NOMO-1 treated with dmso at 0.1 percent for 144 hours (cell line): Measurements from ENCODE around the gene POM121C.
A peak's percentile ranks its signal among the peaks of the same experiment; 100 is the strongest.
"Not testable (repeated sequence)": the region's sequence is repeated elsewhere in the genome, so short reads cannot be mapped to it uniquely, and the experiment has no call there.

Experiments used
- DNase-seq: peaks from one replicate; lab custom pipeline; 2025; ENCODE audit not compliant: unreplicated experiment; lab: John Stamatoyannopoulos, UW

The POM121C gene

DNA sequence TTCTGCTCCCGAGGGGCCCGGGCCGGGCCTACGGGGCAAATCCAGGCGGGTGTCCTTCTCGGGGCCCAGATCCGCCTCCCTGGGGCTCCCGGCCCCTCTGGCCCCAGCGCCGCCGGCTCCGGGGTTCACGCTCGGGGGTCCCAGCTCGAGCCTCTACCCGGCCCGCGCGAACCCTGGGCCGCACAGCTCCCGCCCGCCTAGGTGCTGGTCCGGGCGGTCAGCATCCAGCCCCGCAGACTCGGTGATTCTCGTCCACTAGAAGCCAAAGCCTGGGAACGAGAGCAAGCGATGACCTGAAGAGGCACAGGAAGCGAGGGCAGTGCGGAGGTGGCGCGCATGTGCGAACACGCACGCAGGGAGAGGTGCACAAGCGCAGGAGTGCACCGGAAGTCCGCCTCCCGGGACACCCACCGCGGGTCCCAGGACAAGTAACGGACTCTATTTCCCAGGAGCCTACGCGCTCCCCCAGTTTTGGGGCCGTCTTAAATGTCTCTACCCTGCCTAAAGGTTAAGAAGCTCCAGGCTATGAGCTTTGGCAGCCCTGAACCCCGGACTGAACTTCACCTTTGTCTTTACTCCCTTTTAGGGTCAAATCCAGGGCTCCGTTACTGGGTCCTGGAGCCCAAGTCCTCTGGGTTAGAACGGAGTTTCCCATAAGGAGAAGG is at the start of gene POM121C:
TSS of gene POM121C (minus strand) at position 321 of the 665 bp plus-strand sequence. CDS start 44,803 bp downstream, outside the sequence.
- peak; percentile 81 for DNase-seq

DNA sequence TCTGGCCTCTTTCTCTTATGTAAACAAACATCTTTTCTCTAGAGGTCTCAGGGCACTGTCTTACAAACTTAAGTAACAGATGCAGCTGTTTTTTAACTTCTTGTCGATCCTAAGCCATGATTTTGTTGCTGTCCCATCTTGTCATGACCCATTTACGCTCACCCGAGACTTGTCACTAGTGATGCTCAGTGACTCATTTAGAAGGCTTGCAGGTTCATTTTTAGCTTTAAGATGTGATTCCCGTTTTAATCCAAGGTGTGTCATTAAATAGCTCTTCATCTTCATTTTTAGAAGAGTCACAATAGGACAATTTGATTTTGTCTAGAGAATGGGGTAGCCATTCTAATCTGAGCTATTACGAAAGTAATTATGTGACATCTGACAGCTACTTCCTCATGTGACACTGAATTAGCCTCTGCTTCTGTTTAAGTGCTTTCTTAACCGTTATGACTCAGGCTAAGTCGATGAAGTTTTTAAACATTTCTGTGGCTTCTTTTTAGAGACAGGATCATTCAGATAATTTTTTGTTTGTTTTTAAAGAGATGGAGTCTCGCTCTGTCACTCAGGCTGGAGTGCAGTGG is 48.7 kb upstream of the POM121C start:
- peak; percentile 90 for DNase-seq

DNA sequence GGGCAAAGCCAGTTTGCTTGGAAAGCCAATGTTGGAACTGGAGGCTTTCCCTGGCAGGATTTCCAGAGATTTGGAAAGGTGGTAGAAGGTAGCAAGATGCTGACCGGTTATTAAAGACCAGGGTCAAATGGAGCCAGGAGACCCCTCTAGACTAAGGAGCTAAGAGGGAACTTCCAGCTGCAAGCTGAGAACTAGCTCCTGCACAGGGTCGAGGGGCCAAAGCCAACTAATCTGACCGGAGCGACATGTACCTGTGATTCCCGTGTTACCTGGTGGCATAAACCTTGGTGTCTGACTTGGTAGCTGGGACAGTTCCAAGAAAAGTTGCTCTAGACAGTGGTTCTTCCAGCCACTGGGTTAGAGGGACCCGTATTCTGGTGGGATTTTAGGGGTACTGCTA is 47.8 kb upstream of the POM121C start:
- DNase-seq = no peak

DNA sequence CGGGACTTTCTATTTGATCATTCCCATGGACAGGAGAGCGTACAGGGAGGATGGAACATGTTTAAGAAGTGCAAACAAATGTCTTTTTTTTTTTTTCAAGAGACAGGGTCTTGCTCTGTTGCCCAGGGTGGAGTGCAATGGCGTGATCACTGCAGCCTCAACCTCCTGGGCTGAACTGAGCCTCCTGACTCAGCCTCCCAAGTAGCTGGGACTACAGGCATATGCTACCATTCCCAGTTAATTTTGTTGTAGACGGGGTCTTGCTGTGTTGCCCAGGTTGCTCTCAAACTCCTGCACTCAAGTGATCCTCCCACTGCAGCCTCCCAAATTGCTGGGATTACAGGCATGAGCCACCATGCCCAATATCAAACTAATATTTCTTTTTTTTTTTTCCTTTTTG is 46.5 kb upstream of the POM121C start:
- no peak for DNase-seq

DNA sequence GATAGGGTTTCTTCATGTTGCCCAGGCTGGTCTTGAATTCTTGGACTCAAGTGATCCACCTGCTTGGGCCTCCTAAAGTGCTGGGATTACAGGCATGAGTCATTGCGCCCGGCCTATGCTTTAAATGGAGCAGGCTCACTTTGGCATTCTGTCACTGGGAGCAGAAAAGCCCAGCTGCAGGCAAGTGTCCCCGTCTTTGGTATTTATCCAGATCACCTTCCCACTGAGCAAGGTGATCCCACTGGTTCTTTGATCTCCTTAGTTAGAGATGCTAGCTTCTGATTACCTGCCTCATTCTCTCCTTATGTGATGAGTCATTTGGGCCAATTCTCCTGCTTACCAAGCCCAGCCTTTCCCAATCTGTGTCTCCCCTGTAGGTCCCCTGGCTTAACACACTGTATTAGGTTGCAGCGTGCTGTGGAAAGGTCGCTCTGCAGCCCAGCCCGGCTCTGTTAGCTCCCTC is 45.3 kb upstream of the POM121C start:
- DNase-seq = no peak

DNA sequence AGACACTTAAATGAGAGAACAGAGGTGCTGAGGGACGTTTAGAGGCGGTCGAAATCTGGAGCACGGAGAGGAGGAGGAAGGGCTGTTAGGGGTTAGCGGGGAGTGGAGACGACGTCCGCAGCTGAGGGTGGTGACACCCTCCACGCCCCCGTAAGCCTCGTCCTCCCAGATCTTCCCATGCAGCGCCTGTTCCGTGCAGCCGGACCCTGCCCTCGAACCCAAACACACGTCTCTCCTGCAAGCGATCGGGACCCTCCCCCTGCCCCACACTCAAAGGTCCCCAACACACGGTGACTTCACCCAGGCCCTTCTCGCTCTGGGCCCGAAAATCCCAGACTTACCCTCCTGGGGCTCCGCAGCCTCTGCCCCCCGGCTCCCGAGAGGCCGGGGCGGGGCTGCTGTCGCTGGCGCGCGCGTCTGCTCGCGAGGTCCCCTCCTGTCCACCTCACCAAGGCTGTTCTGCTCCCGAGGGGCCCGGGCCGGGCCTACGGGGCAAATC is 41.2 kb upstream of the POM121C start:
- not testable (repeated sequence) for DNase-seq

DNA sequence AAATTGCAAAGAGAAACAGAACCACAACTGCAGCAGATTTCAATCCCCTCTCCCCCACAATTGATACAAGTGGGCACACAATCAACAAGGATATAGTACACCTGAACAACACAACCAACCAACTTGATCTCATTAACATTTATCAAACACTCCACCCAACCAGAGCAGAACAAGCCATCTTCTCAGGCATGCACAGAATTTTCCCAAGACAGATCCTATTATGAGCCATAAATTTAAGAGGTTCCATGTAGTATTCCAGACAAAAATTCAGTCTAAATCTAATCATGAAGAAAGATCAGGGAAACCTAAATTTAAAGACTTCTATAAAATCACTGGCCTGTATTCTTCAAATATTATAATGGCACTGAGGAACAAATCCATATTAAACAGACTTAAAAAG is 35.6 kb upstream of the POM121C start:
- DNase-seq = not testable (repeated sequence)

DNA sequence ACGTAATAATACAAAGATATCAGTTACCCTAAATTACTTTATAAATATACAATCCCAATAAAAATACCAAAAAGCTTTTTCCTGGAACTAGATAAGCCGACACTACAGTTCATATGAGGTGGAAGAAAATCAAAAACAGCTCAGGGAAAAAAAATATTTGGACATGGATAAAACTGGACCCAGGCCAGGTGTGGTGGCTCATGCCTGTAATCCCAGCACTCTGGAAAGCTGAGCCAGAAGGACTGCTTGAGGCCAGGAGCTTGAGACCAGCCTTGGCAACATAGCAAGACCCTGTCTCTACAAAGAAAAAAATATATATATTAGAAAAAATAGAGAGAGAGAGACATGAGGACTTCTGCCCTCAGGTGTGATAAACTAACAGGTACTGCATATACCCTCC is 32.7 kb upstream of the POM121C start:
- not testable (repeated sequence) for DNase-seq

DNA sequence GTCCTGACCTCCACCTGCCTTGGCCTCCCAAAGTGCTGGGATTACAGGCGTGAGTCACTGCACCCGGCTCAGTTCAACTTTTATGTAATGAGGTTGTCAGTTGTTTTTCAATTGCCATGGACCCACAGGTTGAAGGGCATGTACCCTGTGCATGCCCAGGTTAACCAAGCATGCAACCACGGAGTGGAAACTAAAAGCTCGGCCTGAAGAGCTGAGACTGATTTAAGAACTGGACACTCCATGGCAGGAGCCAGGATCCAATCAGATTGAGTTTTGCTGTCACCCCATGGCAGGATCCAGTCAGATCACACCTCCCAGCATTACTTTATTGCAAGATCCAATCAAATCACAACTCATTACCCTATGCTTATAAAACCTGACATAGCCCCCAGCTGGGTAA is 22.9 kb upstream of the POM121C start:
- DNase-seq = not testable (repeated sequence)

DNA sequence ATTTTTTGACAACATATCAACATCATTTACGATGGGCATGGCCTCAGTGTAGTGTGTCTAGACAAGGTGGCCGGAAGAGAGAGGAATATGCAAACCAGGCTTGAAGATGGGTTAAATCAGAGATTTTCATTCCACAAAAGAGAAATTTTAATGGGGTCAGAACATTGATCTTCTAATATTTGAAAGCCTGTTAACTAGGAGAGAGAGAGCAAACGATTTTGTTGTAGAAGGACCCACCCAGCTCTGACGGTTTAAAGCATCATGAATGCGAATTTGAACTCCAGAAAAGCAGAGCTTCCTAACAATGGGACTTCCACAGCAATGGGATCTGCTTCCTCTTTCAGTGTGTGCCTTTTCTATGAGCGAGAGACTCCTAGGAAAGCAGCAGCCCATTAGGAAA is 5.9 kb upstream of the POM121C start, which contains the start of gene SPDYE5:
TSS of gene SPDYE5 (plus strand) at position 301 of the 400 bp plus-strand sequence. CDS start 1,728 bp downstream, outside the sequence.
- DNase-seq = not testable (repeated sequence)

DNA sequence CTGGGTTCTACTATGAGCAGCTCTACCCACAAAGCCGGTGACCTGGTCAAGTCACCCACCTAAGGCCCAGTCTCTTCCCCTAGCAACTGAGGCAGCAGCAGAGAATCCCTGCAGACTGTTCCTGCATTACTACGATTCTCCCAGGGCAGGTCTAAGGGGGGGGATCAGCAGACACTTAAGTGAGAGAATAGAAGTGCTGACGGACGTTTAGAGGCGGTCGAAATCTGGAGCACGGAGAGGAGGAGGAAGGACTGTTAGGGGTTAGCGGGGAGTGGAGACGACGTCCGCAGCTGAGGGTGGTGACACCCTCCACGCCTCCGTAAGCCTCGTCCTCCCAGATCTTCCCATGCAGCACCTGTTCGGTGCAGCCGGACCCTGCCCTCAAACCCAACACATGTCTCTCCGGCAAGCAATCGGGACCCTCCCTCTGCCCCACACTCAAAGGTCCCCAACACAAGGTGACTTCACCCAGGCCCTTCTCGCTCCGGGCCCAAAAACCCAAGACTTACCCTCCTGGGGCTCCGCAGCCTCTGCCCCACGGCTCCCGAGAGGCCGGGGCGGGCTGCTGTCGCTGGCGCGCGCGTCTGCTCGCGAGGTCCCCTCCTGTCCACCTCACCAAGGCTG is 632 bp downstream of the POM121C start:
- DNase-seq = not testable (repeated sequence)

DNA sequence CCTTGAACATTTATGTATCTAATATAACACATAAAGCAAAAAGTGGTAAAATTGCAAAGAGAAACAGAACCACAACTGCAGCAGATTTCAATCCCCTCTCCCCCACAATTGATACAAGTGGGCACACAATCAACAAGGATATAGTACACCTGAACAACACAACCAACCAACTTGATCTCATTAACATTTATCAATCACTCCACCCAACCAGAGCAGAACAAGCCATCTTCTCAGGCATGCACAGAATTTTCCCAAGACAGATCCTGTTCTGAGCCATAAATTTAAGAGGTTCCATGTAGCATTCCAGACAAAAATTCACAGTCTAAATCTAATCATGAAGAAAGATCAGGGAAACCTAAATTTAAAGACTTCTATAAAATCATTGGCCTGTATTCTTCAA is 5.8 kb downstream of the POM121C start:
- not testable (repeated sequence) for DNase-seq

DNA sequence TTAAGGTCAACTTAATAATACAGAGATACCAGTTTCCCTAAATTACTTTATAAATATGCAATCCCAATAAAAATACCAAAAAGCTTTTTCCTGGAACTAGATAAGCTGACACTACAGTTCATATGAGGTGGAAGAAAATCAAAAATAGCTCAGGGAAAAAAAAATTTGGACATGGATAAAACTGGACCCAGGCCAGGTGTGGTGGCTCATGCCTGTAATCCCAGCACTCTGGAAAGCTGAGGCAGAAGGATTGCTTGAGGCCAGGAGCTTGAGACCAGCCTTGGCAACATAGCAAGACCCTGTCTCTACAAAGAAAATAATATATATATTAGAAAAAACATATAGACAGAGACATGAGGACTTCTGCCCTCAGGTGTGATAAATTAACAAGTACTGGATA is 8.6 kb downstream of the POM121C start:
- not testable (repeated sequence) for DNase-seq

DNA sequence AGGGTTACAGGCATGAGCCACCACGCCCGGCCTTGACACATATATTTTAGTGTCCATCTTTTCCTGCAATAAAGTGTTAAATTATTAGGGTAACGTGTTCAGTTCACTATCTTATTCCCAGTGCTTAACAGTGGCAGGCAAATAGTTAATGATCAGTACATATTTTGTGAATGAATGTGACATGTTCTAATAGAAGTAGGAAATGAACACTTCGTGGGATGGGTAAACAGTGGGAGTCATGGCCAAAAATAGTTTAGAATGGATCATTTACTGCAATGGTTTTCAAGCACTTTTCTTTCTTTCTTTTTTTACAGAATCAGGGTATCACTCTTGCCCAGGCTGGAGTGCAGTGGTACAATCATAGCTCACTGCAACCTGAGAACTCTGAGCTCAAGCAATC is 15.9 kb downstream of the POM121C start:
- not testable (repeated sequence) for DNase-seq

DNA sequence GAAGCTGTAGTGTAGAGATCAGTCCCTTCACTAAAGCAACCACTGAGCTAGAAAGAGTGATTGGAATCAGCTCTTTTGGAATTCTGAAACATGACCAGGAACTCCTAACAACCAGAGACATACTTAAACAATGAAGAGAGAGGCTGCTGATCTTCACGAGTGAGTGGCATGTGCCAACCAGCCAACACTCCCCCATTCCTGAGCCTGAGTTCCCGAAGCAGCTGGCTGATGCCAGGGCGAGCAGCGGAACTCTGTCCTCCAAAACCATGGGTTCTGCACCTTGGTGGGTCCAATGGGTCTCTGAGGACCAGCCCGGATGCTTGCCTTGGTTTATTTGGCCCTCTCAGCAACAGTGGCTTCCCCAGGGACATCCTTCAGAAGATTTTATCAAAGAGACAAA is 25.6 kb downstream of the POM121C start:
- DNase-seq = not testable (repeated sequence)

DNA sequence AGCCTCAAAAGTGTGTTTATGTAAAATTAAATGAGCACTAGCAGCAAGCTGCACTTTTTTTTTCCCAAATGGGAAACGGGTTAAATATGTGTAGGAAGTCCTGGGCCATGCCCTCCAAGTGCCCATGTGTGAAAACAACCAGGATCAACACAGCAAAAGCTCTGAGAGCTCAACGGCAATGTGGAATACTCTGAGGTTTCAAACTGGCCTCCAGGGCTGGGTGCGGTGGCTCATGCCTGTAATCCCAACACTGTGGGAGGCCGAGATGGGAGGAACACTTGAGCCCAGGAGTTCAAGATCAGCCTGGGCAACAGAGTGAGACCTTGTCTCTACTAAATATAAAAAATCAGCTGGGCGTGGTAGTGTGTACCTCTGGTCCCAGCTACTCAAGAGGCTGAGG is 28.1 kb downstream of the POM121C start:
- not testable (repeated sequence) for DNase-seq

DNA sequence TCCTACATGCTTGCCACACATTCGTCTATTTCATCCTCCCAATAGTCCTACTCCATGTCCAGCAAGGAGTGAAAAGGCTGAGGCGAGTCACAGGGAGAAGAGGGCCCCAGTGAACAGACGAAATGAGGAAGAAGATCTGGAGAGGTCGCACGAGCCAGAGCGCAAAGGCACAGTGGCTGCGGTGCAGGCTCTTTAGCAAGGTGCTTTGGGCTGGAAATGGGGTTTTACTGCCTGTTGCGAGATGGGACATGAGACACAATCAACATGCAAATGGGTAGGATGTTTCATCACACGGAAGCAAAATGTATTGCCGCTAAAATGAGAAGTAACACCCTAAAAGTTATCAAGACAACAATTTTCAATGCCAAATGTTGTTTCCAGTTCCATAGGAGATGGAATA is 29.7 kb downstream of the POM121C start:
- DNase-seq = peak; percentile 89

DNA sequence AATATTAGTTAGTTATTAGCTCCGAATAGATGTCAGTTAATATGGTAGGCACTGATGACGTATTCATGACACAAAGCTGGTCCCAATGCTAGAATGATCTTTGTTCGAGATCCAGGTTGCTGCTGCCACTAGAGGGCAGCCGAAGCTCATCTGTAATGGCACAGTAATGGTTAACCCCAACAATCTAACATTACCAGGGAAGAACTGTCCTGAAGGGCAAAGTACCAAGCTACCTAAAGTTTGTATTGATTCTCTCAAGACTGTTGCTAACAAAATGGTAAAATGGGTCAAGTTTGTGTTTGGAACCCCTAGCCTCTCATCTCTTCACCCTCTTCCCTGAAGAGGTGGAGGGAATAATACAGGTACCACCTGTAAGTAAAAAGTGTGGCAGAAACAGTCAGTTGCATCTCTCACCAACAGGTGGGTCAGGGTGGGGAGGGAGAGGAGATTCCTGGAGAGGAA is 33.6 kb downstream of the POM121C start:
- DNase-seq = not testable (repeated sequence)

DNA sequence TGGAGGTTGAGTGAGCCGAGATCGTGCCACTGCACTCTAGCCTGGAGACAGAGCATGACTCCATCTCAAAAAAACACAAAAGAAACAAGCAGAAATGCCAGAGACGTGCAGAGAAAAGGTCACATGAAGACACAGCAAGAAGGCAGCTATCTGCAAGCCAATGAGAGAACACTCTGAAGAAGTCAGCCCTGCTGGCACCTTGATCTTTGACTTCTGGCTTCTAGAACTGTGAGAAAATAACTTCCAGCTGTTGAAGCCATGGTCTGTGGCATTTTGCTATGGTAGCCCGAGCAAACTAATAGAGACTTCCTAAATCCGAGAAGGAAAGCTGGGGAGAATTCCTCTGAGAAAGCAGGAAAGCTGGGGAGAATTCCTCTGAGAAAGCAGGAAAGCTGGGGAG is 36.2 kb downstream of the POM121C start:
- DNase-seq = not testable (repeated sequence)

DNA sequence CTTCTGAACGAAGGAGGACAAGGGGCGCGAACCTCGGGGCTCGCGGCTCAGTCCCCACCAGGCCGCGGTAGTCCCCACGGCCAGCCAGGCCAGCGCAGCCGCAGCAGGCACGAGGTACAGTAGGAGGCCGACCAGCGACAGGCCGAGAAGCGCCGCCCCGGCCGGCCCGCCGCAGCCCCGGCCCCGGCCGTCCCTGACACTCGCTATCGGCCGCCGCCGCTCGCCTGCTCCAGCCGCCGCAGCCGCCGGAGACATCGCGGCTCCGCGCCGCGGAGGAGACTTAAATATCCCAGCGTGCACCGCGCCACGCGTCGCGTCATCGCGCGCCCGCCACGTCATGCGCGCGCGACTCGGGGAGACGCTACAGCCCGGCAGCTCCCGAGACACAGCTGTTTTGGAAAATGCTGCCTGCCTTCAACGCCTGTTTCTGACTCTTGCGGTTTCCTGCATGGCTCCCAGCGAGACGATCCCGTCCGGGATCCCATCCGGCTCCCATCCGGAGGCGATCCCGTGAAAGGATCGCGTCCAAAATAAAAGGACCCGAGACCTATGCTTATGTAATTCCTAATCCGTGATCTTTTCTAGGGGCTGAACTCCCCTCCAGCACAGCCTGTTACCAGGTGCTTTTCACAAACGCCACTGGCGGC is 43.5 kb downstream of the POM121C start:
- DNase-seq = not testable (repeated sequence)

DNA sequence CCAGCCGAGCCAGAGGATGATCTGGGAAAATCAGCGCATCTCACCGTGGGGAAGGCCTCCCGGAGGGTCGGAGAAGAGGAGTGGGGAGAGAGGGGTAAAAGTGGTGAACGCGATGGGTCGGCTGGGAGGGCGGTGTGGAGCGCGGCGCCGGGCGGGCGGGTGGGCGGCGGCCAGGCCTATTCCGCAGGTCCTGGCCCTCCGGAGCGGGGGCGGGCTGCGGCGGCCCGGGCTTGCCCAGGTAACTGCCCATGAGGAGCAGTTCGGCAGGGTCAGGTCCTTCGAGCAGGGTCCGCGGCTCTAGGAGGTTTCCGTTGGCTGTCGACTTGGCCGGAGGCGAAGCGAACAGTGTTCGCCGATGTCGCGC is 44.0 kb downstream of the POM121C start:
- not testable (repeated sequence) for DNase-seq
